HL-60 (cell line): Measurements from ENCODE around the gene LMO4.

Experiments used
- CTCF ChIP-seq: IDR thresholded peaks from one replicate; pipeline ENCODE4 v1.5.1; 2011; ENCODE audit warnings: low read length, control low read depth, inconsistent platforms; ENCODE audit not compliant: insufficient read depth
- REST ChIP-seq: IDR thresholded peaks from 2 replicates; pipeline ENCODE4 v1.6.1; 2012; ENCODE audit warnings: low read depth; ENCODE audit not compliant: insufficient replicate concordance

GRCh38 chr1:87368907-87369306, 40.2 kb downstream of the LMO4 start:
- no peak for TF ChIP-seq CTCF
- no peak for TF ChIP-seq REST
